Fibroblast of lung (primary cell): ENCODE results near the gene STX8.

Experiments used
- CTCF ChIP-seq, 2 donors: IDR thresholded peaks in 1 of 2; conservative IDR thresholded peaks in 1 of 2; 1 replicate in 1 of 2; 2 replicates in 1 of 2; pipeline ENCODE4 v1.5.1; 2011 to 2012; ENCODE audit warnings: low read length in 2 of 2, control low read depth in 1 of 2, inconsistent platforms in 1 of 2, low read depth in 1 of 2, mild to moderate bottlenecking in 1 of 2
- EZH2 ChIP-seq: IDR thresholded peaks from 2 replicates; pipeline ENCODE4 v1.5.1; 2012; ENCODE audit warnings: low read length, control low read depth, mild to moderate bottlenecking; ENCODE audit errors: missing control alignments

GRCh38 chr17:9225305-9226101, 350.1 kb downstream of the STX8 start:
- TF ChIP-seq CTCF (conservative IDR thresholded peaks at IDR 0.05 in 1 of 2, IDR thresholded peaks at IDR 0.05 in 1 of 2; ENCODE audit: low read depth in 1 of 2, low read length in 2 of 2) (no peak), EZH2 (no peak)
